Stimulated activated CD8-positive, alpha-beta memory T cell treated with anti-CD3 and anti-CD28 coated beads, Interleukin-7, amount 100 ng/mL, for 1 hour (primary cell): ENCODE results near the gene COA5.
"Not testable (repeated sequence)": the region's sequence is repeated elsewhere in the genome, so short reads cannot be mapped to it uniquely, and the experiment has no call there.

Experiments
- DNase-seq, 2 donors: peaks; one replicate each; pipeline ENCODE4 v3.0.0-alpha.2; 2020; ENCODE audit warnings: low read depth in 2 of 2

COA5 gene

GRCh38 chr2:98606431-98606830 lies 1.9 kb downstream of the COA5 start:
- no peak for DNase-seq

- no peak for DNase-seq
Observed at GRCh38 chr2:98605076-98605475, 3.2 kb downstream of the COA5 start.

- DNase-seq = no peak
Observed at GRCh38 chr2:98604547-98604946, 3.8 kb downstream of the COA5 start.

GRCh38 chr2:98601532-98602132 lies 6.7 kb downstream of the COA5 start:
- no peak for DNase-seq

- DNase-seq = no peak
Observed at GRCh38 chr2:98598781-98599428, 9.4 kb downstream of the COA5 start.

- not testable (repeated sequence) for DNase-seq
Observed at GRCh38 chr2:98594665-98595064, 13.6 kb downstream of the COA5 start.

- DNase-seq = no peak
Observed at GRCh38 chr2:98592565-98592964, 15.7 kb downstream of the COA5 start.

- no peak for DNase-seq
Observed at GRCh38 chr2:98589489-98589888, 18.8 kb downstream of the COA5 start.

GRCh38 chr2:98588880-98589431 lies 19.4 kb downstream of the COA5 start:
- no peak for DNase-seq

GRCh38 chr2:98586551-98587140 lies 21.7 kb downstream of the COA5 start:
- no peak for DNase-seq

GRCh38 chr2:98585386-98585785 lies 22.9 kb downstream of the COA5 start:
- DNase-seq = no peak

- DNase-seq = no peak
Observed at GRCh38 chr2:98583816-98584618, 24.3 kb downstream of the COA5 start.

- no peak for DNase-seq
Observed at GRCh38 chr2:98583276-98583675, 25.0 kb downstream of the COA5 start.

- no peak for DNase-seq
Observed at GRCh38 chr2:98582523-98582922, 25.8 kb downstream of the COA5 start.

GRCh38 chr2:98580656-98581284 lies 27.5 kb downstream of the COA5 start:
- no peak for DNase-seq

GRCh38 chr2:98579926-98580325 lies 28.4 kb downstream of the COA5 start:
- DNase-seq = no peak

- DNase-seq = no peak
Observed at GRCh38 chr2:98578231-98578630, 30.1 kb downstream of the COA5 start.

- DNase-seq = no peak
Observed at GRCh38 chr2:98577313-98577712, 31.0 kb downstream of the COA5 start.

GRCh38 chr2:98576666-98577312 lies 31.5 kb downstream of the COA5 start:
- no peak for DNase-seq

- DNase-seq = no peak
Observed at GRCh38 chr2:98573426-98573825, 34.9 kb downstream of the COA5 start.

- no peak for DNase-seq
Observed at GRCh38 chr2:98572676-98573075, 35.6 kb downstream of the COA5 start.
